Panc1 (cell line): Measurements from ENCODE around the gene UNC80. TPM values are rescaled to one million over a fixed set of nuclear protein-coding genes. Genes with fewer than 3 reads are reported as not detected.

Source experiments
- ATAC-seq: fragments of 200-7000 bp; cut with Tn5 transposase; 2 replicates; pipeline ENCODE4 v1.9.1; 2020; ENCODE audit warnings: mild to moderate bottlenecking, moderate library complexity
- BruUV-seq: library from RNA; stranded (reverse); fragments of 400-500 nt; replicated peaks from 2 replicates; lab custom pipeline; 2021; lab: Mats Ljungman, UMichigan
- CTCF ChIA-PET: fragments of 300-600 bp; sonication (Branson Sonifier 250); formaldehyde crosslinking; loops from one replicate; lab custom pipeline; 2022; ENCODE audit warnings: antibody characterized with exemption; lab: Charles Lee
- POLR2A ChIA-PET: fragments of 300-600 bp; sonication (Branson Sonifier 250); formaldehyde crosslinking; loops from one replicate; lab custom pipeline; 2022; ENCODE audit warnings: antibody characterized with exemption; lab: Charles Lee
- DNase-seq: peaks from one replicate; pipeline ENCODE4 v3.0.0-alpha.2; 2010; ENCODE audit warnings: low read depth, low spot score
- H3K27ac ChIP-seq: 2 replicates; pipeline ENCODE4 v1.5.1; 2011; ENCODE audit warnings: mild to moderate bottlenecking, low read length, inconsistent platforms
- H3K27me3 ChIP-seq: fragments of 200-500 bp; sonication (Bioruptor generic); 2 replicates; pipeline ENCODE4 v1.6.0; 2014; ENCODE audit warnings: low read length, inconsistent platforms; ENCODE audit not compliant: control insufficient read depth, insufficient read depth
- H3K36me3 ChIP-seq: fragments of 200-500 bp; sonication (Bioruptor generic); 2 replicates; pipeline ENCODE4 v1.5.1; 2014; ENCODE audit warnings: inconsistent platforms, mild to moderate bottlenecking, low read length, moderate library complexity; ENCODE audit not compliant: control insufficient read depth, insufficient read depth
- H3K4me1 ChIP-seq: 2 replicates; pipeline ENCODE4 v1.5.1; 2011; ENCODE audit warnings: inconsistent platforms, mild to moderate bottlenecking, low read length, moderate library complexity; ENCODE audit not compliant: control insufficient read depth, insufficient read depth
- H3K4me3 ChIP-seq, 2 experiments: 2 replicates each; pipeline ENCODE4 v1.5.1; 2011 to 2012; ENCODE audit warnings: low read depth in 2 of 2, low read length in 2 of 2, mild to moderate bottlenecking in 2 of 2, inconsistent platforms in 1 of 2, moderate library complexity in 1 of 2
- H3K9me3 ChIP-seq: fragments of 200-500 bp; sonication (Bioruptor generic); 2 replicates; pipeline ENCODE4 v1.5.1; 2014; ENCODE audit warnings: low read depth, mild to moderate bottlenecking, inconsistent platforms, low read length, moderate library complexity; ENCODE audit not compliant: control insufficient read depth, insufficient read depth
- POLR2AphosphoS5 ChIP-seq: IDR thresholded peaks from 2 replicates; pipeline ENCODE4 v1.6.1; 2012; ENCODE audit warnings: mild to moderate bottlenecking, low read depth, low read length, moderate library complexity
- SIN3A ChIP-seq: IDR thresholded peaks from 2 replicates; pipeline ENCODE4 v1.6.1; 2012; ENCODE audit warnings: low read depth, mild to moderate bottlenecking, low read length, moderate library complexity, borderline replicate concordance; ENCODE audit not compliant: insufficient read depth
- TCF7L2 ChIP-seq: IDR thresholded peaks from 2 replicates; pipeline ENCODE4 v1.6.1; 2011; ENCODE audit warnings: mild to moderate bottlenecking, low read depth, low read length, inconsistent platforms
- in situ Hi-C: cut with HindIII; loops from 2 replicates; pipeline ENCODE4 v1.10.0; 2016; ENCODE audit warnings: low sequenced_read_pairs, low pct_unique_long_range_greater_than_20kb
- intact Hi-C: fragments of 100-400 bp; cut with micrococcal nuclease; formaldehyde crosslinking; loops from one replicate; pipeline ENCODE4 v1.10.0; 2022; ENCODE audit not compliant: unreplicated experiment
- total RNA-seq: library from RNA; stranded (reverse); gene quantifications from one replicate; pipeline ENCODE4 v1.2.1, GENCODE V29; 2021; ENCODE audit not compliant: unreplicated experiment
- TF ChIP-seq, protein P1 (sequence below), 2 experiments: IDR thresholded peaks; 2 replicates each; pipeline ENCODE4 v1.6.1; 2011 to 2012; ENCODE audit warnings: low read depth in 2 of 2, control low read depth in 1 of 2, low read length in 1 of 2, mild to moderate bottlenecking in 1 of 2, moderate library complexity in 1 of 2; ENCODE audit not compliant: insufficient read depth in 1 of 2
- TF ChIP-seq, protein P2 (sequence below): fragments of 450-650 bp; IDR thresholded peaks from 2 replicates; pipeline ENCODE4 v1.5.1; 2017; ENCODE audit warnings: mild to moderate bottlenecking

UNC80 gene
- total RNA-seq, 1 experiment from 2014 or later = 0.08 TPM

DNA sequence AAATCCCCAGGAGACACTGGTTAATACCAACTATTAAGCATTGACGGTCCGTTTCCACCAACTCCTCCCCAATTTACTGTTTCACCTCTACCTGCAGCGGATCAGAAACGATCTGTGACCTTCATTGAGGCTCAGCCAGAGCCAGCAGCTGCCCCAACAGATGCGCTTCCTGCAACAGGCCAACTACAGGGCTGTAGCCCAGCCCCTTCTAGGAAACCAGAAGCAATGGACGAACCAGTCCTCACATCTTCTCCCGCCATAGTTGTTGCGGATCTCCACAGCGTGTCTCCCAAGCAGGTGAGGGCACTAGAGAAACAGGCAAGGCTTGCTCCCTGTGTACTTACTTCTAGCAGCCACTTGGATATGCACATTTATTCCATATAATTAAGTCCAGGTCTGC is 222.3 kb downstream of the UNC80 start:
- no peak for TF ChIP-seq POLR2AphosphoS5
- TF ChIP-seq SIN3A = no peak
- TF ChIP-seq, protein P1, sequence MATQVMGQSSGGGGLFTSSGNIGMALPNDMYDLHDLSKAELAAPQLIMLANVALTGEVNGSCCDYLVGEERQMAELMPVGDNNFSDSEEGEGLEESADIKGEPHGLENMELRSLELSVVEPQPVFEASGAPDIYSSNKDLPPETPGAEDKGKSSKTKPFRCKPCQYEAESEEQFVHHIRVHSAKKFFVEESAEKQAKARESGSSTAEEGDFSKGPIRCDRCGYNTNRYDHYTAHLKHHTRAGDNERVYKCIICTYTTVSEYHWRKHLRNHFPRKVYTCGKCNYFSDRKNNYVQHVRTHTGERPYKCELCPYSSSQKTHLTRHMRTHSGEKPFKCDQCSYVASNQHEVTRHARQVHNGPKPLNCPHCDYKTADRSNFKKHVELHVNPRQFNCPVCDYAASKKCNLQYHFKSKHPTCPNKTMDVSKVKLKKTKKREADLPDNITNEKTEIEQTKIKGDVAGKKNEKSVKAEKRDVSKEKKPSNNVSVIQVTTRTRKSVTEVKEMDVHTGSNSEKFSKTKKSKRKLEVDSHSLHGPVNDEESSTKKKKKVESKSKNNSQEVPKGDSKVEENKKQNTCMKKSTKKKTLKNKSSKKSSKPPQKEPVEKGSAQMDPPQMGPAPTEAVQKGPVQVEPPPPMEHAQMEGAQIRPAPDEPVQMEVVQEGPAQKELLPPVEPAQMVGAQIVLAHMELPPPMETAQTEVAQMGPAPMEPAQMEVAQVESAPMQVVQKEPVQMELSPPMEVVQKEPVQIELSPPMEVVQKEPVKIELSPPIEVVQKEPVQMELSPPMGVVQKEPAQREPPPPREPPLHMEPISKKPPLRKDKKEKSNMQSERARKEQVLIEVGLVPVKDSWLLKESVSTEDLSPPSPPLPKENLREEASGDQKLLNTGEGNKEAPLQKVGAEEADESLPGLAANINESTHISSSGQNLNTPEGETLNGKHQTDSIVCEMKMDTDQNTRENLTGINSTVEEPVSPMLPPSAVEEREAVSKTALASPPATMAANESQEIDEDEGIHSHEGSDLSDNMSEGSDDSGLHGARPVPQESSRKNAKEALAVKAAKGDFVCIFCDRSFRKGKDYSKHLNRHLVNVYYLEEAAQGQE (IDR thresholded peaks at IDR 0.05; ENCODE audit: insufficient read depth in 1 of 2, low read depth in 2 of 2, low read length in 1 of 2) = no peak
- TF ChIP-seq TCF7L2 = no peak
- TF ChIP-seq, protein P2, sequence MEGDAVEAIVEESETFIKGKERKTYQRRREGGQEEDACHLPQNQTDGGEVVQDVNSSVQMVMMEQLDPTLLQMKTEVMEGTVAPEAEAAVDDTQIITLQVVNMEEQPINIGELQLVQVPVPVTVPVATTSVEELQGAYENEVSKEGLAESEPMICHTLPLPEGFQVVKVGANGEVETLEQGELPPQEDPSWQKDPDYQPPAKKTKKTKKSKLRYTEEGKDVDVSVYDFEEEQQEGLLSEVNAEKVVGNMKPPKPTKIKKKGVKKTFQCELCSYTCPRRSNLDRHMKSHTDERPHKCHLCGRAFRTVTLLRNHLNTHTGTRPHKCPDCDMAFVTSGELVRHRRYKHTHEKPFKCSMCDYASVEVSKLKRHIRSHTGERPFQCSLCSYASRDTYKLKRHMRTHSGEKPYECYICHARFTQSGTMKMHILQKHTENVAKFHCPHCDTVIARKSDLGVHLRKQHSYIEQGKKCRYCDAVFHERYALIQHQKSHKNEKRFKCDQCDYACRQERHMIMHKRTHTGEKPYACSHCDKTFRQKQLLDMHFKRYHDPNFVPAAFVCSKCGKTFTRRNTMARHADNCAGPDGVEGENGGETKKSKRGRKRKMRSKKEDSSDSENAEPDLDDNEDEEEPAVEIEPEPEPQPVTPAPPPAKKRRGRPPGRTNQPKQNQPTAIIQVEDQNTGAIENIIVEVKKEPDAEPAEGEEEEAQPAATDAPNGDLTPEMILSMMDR = no peak
- DNase-seq (no peak), ATAC-seq (no peak)
- Histone ChIP-seq H3K27ac (no peak overlapping the region), H3K9me3 (no peaks in the 10 kb centered on the region), H3K4me1 (no peaks in the 10 kb centered on the region), H3K36me3 (no peaks in the 10 kb centered on the region), H3K27me3 (no peaks in the 10 kb centered on the region), H3K4me3 (no peak overlapping the region)
- POLR2A ChIA-PET = no interaction called here
- BruUV-seq = no TSS peak
- CTCF ChIA-PET = no interaction called here
- intact Hi-C loops (no loop called here), in situ Hi-C loops (no loop called here)

DNA sequence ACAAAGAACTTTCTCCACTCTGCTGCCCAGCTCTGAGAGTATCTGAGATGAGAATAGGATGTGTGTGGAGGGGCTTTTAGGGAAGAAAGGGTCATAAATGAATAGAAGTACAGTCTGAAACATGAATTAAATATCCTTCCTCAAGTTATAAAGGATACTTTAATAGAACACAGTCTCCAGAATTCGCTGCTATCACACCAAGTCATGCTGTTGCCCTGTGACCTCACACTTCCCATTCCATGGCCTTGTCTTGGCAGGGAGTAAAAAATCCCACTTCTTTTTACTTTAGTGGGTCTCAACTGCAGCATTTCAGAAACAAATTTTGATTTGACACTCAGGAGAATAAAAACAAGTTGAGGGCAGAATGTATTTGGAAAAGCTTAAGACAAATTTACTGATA is 227.0 kb downstream of the UNC80 start:
- no peak overlapping the region for H3K27ac ChIP-seq
- in situ Hi-C loops = no loop called here
- intact Hi-C loops = no loop called here
- H3K36me3 ChIP-seq = no peaks in the 10 kb centered on the region; the same call in 1 of the 2 replicates
- peaks cover 7% of the 10 kb centered on the region for H3K4me1 ChIP-seq
- H3K4me3 ChIP-seq = no peak overlapping the region
- TF ChIP-seq, protein P1 (IDR thresholded peaks at IDR 0.05; ENCODE audit: insufficient read depth in 1 of 2, low read depth in 2 of 2, low read length in 1 of 2) = no peak
- H3K27me3 ChIP-seq = no peaks in the 10 kb centered on the region
- POLR2A ChIA-PET = no interaction called here
- no peaks in the 10 kb centered on the region for H3K9me3 ChIP-seq
- CTCF ChIA-PET = no interaction called here
- no peak for DNase-seq
- no peak for ATAC-seq
- no TSS peak for BruUV-seq
